MCF 10A (cell line): Measurements from ENCODE around the gene DPP6. TPM values are rescaled to one million over a fixed set of nuclear protein-coding genes. Genes with fewer than 3 reads are reported as not detected.

ENCODE experiments used
- BruUV-seq: library from RNA; stranded (reverse); fragments of 400-500 nt; replicated peaks from 2 replicates; lab custom pipeline; 2021; lab: Mats Ljungman, UMichigan
- CTCF ChIA-PET: fragments of 300-600 bp; sonication (Branson Sonifier 250); formaldehyde crosslinking; extraction: SDS; loops from one replicate; lab custom pipeline; 2021; ENCODE audit warnings: antibody characterized with exemption, inconsistent platforms; lab: Yijun Ruan, JAX
- POLR2A ChIA-PET: fragments of 300-600, 350-650 bp; sonication (Branson Sonifier 250); formaldehyde crosslinking; extraction: SDS; loops from one replicate; lab custom pipeline; 2020; ENCODE audit warnings: antibody characterized with exemption, inconsistent platforms; lab: Yijun Ruan, JAX
- DNase-seq: peaks from one replicate; pipeline ENCODE4 v3.0.0-alpha.2; 2018; ENCODE audit not compliant: unreplicated experiment
- H3K27ac Mint-ChIP-seq: one replicate; pipeline ENCODE4 v1.8.0; 2022; ENCODE audit warnings: mild to moderate bottlenecking, low read depth, mixed read lengths; ENCODE audit not compliant: unreplicated experiment
- H3K27me3 Mint-ChIP-seq: one replicate; pipeline ENCODE4 v1.8.0; 2022; ENCODE audit warnings: mixed read lengths; ENCODE audit not compliant: insufficient read depth, unreplicated experiment
- H3K36me3 Mint-ChIP-seq: one replicate; pipeline ENCODE4 v1.8.0; 2022; ENCODE audit warnings: mild to moderate bottlenecking, moderate library complexity, mixed read lengths; ENCODE audit not compliant: insufficient read depth, unreplicated experiment
- H3K4me1 Mint-ChIP-seq: one replicate; pipeline ENCODE4 v1.8.0; 2022; ENCODE audit warnings: mixed read lengths; ENCODE audit not compliant: insufficient read depth, unreplicated experiment
- H3K4me3 Mint-ChIP-seq: one replicate; pipeline ENCODE4 v1.8.0; 2022; ENCODE audit warnings: mild to moderate bottlenecking, moderate library complexity, mixed read lengths; ENCODE audit not compliant: unreplicated experiment
- H3K9me3 Mint-ChIP-seq: one replicate; pipeline ENCODE4 v1.8.0; 2022; ENCODE audit warnings: mixed read lengths; ENCODE audit not compliant: unreplicated experiment
- intact Hi-C: fragments of 100-400 bp; cut with micrococcal nuclease; formaldehyde crosslinking; loops from 2 replicates; pipeline ENCODE4 v1.14.1; 2022
- total RNA-seq: library from RNA; stranded (reverse); gene quantifications from 2 replicates; pipeline ENCODE4 v1.2.3, GENCODE V29; 2022
- TF ChIP-seq, protein P1 (sequence below): fragments of 200-600 bp; IDR thresholded peaks from one replicate; pipeline ENCODE4 v1.8.0; 2022; ENCODE audit warnings: antibody characterized with exemption, mild to moderate bottlenecking; ENCODE audit not compliant: unreplicated experiment

DPP6 gene
- total RNA-seq, 1 experiment from 2014 or later = not detected

DNA sequence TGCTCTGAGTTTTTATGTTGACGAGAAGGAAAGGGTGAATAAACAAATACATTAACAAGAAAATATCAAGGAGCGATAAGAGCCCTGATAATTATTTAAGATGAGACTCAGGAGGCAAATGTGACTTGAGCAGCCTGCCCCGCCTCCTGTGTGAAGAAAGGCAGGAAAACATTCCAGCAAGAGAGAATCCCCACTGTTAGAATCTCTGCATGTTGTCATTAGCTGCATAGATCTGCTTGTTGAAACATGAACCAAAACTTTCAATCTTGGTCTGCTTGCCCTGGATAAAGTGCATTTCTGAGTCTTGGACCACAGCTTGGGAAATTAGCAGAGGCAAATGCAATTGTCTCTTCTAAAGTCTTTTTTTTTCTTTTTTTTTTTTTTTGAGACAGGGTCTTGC is 120.0 kb downstream of the DPP6 start:
- Mint-ChIP-seq H3K27me3 (no peaks in the 10 kb centered on the region), H3K4me1 (no peaks in the 10 kb centered on the region), H3K27ac (no peak overlapping the region), H3K9me3 (peaks cover 32% of the 10 kb centered on the region), H3K4me3 (no peak overlapping the region), H3K36me3 (no peaks in the 10 kb centered on the region)
- no TSS peak for BruUV-seq
- ChIA-PET POLR2A (no interaction called here), CTCF (interaction anchor here (0.6 kb wide), 1 partner anchor 342 kb away, joined by 4 read pairs; no protein-coding TSS in a partner anchor)
- intact Hi-C loops = no loop called here
- DNase-seq = no peak
- TF ChIP-seq, protein P1, sequence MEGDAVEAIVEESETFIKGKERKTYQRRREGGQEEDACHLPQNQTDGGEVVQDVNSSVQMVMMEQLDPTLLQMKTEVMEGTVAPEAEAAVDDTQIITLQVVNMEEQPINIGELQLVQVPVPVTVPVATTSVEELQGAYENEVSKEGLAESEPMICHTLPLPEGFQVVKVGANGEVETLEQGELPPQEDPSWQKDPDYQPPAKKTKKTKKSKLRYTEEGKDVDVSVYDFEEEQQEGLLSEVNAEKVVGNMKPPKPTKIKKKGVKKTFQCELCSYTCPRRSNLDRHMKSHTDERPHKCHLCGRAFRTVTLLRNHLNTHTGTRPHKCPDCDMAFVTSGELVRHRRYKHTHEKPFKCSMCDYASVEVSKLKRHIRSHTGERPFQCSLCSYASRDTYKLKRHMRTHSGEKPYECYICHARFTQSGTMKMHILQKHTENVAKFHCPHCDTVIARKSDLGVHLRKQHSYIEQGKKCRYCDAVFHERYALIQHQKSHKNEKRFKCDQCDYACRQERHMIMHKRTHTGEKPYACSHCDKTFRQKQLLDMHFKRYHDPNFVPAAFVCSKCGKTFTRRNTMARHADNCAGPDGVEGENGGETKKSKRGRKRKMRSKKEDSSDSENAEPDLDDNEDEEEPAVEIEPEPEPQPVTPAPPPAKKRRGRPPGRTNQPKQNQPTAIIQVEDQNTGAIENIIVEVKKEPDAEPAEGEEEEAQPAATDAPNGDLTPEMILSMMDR = no peak

DNA sequence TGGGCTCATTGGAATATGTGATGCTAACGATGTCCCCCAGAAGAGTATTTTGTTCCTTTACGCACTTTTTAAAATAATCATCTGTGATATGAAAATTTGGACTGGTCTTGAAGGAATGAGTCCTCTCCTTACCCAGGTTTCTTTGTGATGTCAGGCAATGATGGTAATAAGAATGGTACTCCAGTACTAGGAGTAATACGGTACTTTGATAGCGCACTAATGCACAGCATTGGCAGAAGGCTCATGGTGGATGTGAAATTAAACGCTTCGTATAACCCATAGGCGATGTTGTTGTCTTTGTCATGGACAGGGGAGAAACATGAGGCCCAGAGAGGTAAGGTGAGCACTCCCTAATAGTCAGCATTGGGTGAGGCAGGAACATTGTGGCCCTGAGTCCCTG is 125.4 kb downstream of the DPP6 start:
- Mint-ChIP-seq H3K4me3 (no peak overlapping the region), H3K27me3 (no peaks in the 10 kb centered on the region), H3K4me1 (no peaks in the 10 kb centered on the region), H3K27ac (no peak overlapping the region), H3K9me3 (peaks cover 34% of the 10 kb centered on the region), H3K36me3 (no peaks in the 10 kb centered on the region)
- TF ChIP-seq, protein P1 = no peak
- intact Hi-C loops = no loop called here
- ChIA-PET POLR2A (interaction anchor here (0.7 kb wide), 1 partner anchor 621 kb away, joined by 3 read pairs; no protein-coding TSS in a partner anchor), CTCF (no interaction called here)
- DNase-seq = no peak
- no TSS peak for BruUV-seq

DNA sequence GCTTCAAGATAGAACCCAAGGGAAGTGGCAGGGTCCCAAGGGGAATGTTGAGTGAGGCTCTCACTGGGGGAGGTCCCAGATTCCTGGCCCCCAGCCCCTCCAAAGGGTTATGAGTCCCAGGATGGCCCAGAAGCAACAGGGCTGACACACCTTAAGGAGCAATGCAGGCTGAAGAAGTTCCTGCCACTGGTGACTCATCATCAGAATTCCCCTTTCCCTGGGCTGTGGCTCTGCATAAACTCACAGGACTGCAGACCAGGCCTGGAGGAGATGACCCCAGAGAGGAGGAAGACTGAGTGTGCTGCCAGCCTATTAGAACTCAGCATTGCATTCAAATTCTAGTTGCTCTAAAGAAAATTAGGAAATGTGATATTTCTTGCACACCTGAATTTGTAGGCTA is 126.7 kb downstream of the DPP6 start:
- Mint-ChIP-seq H3K4me1 (no peaks in the 10 kb centered on the region), H3K9me3 (peaks cover 35% of the 10 kb centered on the region), H3K4me3 (no peak overlapping the region), H3K36me3 (no peaks in the 10 kb centered on the region), H3K27me3 (no peaks in the 10 kb centered on the region), H3K27ac (no peak overlapping the region)
- ChIA-PET CTCF (no interaction called here), POLR2A (no interaction called here)
- BruUV-seq = no TSS peak
- DNase-seq = no peak
- TF ChIP-seq, protein P1 = no peak
- intact Hi-C loops = no loop called here

DNA sequence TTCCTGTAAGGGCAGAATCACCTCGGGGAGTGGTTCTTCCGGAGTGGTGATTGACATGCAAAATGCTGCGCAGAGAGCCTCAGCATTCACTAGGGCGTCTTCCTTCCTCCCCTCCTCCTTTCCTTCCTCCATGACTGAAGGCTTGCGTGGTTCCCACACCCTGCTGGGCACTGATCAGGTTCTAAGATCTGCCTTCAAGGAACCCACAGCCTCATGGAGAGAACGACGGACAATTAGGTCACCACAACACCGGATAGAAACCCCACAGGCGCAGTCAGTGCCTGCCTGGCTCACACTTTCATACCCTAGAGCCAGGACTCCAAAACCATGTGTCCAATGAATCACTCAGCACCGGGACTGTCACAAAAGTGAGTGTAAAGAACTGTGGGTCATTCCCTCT is 131.3 kb downstream of the DPP6 start:
- no peak overlapping the region for H3K4me3 Mint-ChIP-seq
- no TSS peak for BruUV-seq
- H3K36me3 Mint-ChIP-seq = peaks cover 4% of the 10 kb centered on the region
- peaks cover 24% of the 10 kb centered on the region for H3K9me3 Mint-ChIP-seq
- ChIA-PET POLR2A (no interaction called here), CTCF (no interaction called here)
- intact Hi-C loops = no loop called here
- H3K4me1 Mint-ChIP-seq = no peaks in the 10 kb centered on the region
- no peak overlapping the region for H3K27ac Mint-ChIP-seq
- TF ChIP-seq, protein P1 = no peak
- H3K27me3 Mint-ChIP-seq = no peaks in the 10 kb centered on the region
- DNase-seq = no peak
